Epithelial cell of esophagus (primary cell): ENCODE measurements around the gene BRINP2.

ENCODE experiments used
- DNase-seq: peaks from one replicate; pipeline ENCODE4 v3.0.0; 2010; ENCODE audit warnings: low read depth
- H3K4me3 ChIP-seq: 2 replicates; pipeline ENCODE4 v1.5.1; 2011; ENCODE audit warnings: mild to moderate bottlenecking, low read length, control low read depth
- CTCF ChIP-seq: IDR thresholded peaks from 2 replicates; pipeline ENCODE4 v1.5.1; 2011; ENCODE audit warnings: low read depth, mild to moderate bottlenecking, low read length, control low read depth, inconsistent platforms; ENCODE audit not compliant: insufficient read depth; ENCODE audit errors: missing control alignments

The BRINP2 gene

DNA sequence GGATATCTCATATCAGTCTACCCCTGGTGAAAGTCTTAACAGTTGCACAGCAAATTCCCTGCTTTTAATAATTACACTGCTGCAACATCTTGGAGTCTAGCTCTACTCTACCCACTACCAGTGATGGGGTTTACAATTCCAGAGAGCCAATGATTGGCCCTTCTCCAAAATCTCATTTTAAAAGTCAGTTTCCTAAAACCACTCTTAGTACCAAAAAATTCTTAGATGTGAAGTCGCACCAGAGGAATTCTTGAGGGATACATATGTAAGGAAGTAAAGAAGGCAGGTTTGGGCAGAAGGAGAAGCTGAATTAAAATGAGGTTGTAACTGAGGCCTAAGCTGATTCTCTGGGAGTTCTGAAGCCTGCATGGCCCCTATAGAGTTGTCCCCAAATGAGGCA, 129.7 kb downstream of the BRINP2 start:
- H3K4me3 ChIP-seq: no peak overlapping the region
- no peak for DNase-seq
- TF ChIP-seq CTCF: no peak

- TF ChIP-seq CTCF: no peak
- H3K4me3 ChIP-seq: no peak overlapping the region
- no peak for DNase-seq
These were observed 130.8 kb downstream of the BRINP2 start for GRCh38 chr1:177301425-177302124.

DNA sequence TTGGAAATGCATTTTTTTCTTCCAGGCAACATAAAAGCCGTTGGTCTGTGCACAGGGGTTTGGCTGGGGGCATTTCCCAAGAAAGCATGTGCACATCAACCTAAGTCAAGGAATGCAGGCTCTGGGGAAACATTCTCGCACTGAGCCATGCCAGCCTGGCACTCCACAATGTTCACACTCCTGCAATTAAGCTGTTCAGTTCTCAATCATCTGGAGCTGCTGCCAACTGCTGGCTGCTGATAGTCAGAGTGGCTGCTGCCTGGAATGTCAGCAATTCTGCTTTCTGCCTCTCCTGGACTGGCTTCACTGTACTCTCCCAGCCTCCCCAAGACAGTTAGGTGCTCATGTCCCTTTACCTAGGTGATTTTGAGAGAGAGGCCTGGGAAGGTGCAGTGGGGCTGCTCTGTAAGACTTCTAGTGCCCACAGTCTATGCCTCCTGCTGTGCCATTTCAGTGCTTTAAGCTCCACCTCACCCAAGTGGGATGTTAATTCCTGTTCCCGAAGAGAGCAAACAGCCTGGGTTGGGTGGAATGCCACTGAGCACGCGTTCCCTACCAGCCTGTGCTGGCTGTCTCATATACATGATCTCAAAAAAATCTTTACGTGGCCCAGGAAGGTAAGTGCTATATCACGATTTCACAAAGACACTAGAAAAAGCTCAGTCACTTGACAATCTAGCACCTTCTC, 131.7 kb downstream of the BRINP2 start:
- no peak for DNase-seq
- H3K4me3 ChIP-seq: no peak overlapping the region
- peak; percentile 5 for TF ChIP-seq CTCF

DNA sequence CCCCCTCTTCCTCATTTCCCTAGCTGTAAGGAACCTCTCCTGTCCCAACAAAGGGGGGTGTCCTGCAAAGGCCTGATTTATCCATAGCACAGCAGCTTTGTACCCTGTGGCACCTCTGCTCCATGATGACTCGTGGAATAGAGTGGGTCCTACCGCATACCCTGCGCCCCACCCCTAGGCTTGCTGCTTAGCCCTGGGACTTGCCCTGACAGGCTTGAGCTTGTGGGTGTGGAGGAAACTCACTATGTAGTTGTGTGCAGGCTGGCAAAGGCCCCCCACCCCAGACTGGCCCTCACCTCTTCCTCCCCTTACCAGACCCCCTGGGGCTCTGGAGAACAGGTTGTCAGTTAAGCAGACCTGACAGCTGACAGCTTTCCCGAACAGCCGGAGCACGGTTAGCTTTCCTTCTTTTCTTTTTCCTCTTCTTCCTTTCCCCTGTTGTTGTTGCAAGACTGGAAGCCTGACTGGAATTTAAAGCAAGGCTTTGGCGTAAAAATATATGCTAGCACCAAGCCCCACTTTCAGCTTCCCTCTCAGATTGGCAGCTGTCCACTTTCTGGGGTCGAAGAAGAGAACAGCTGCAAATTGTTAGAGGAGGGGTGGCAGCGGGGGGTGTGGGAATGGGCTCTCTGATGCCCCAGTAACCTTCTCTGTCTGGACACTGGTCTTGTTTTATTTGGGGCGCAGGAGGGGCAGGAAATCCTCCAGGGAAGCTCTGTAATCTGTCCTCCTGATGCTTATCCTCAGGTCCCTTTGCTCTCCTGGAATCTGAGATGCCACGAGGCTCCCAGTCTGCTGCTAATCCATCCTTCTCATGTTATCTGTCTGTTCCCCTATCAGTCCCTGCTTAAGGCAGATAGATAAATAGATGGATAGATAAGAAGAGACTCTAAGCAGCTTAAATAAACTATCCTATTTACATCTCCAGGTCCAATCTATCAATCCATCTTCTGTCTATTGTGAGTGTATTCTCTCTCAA, 134.6 kb downstream of the BRINP2 start:
- no peak overlapping the region for H3K4me3 ChIP-seq
- TF ChIP-seq CTCF: no peak
- DNase-seq: peak; percentile 84

GRCh38 chr1:177306019-177306415, 135.3 kb downstream of the BRINP2 start:
- DNase-seq: no peak
- TF ChIP-seq CTCF: no peak
- no peak overlapping the region for H3K4me3 ChIP-seq

- TF ChIP-seq CTCF: no peak
- no peak overlapping the region for H3K4me3 ChIP-seq
- peak; percentile 50 for DNase-seq
These were observed 136.2 kb downstream of the BRINP2 start for GRCh38 chr1:177306981-177307380.
